GM12873 (cell line): ENCODE measurements around the gene ADGRD1.

Experiments
- TF ChIP-seq, protein P1 (sequence below): IDR thresholded peaks from 2 replicates; pipeline ENCODE4 v1.5.1; 2012; ENCODE audit warnings: low read depth, mild to moderate bottlenecking, moderate library complexity, low read length, control low read depth; ENCODE audit not compliant: insufficient read depth; ENCODE audit errors: missing control alignments

Gene ADGRD1

DNA sequence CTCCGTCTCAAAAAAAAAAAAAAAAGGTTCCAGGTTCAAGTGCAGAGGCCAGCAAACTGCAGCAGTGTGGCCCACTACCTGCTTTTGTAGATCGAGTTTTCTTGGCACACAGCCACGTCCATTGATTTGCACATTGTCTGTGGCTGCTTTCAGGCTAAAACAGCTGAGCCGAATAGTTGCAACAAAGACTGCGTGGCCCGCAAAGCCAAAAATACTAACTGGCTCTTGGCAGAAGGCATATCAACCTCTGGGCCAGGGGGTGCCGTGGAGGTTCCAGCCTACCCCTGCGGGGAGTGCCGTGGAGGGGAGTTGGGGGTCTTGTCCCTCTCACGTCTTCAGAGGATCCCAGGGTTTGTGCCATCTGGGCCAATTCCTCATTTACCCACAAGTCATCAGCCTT lies 170.1 kb downstream of the ADGRD1 start:
- TF ChIP-seq, protein P1, sequence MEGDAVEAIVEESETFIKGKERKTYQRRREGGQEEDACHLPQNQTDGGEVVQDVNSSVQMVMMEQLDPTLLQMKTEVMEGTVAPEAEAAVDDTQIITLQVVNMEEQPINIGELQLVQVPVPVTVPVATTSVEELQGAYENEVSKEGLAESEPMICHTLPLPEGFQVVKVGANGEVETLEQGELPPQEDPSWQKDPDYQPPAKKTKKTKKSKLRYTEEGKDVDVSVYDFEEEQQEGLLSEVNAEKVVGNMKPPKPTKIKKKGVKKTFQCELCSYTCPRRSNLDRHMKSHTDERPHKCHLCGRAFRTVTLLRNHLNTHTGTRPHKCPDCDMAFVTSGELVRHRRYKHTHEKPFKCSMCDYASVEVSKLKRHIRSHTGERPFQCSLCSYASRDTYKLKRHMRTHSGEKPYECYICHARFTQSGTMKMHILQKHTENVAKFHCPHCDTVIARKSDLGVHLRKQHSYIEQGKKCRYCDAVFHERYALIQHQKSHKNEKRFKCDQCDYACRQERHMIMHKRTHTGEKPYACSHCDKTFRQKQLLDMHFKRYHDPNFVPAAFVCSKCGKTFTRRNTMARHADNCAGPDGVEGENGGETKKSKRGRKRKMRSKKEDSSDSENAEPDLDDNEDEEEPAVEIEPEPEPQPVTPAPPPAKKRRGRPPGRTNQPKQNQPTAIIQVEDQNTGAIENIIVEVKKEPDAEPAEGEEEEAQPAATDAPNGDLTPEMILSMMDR = no peak

DNA sequence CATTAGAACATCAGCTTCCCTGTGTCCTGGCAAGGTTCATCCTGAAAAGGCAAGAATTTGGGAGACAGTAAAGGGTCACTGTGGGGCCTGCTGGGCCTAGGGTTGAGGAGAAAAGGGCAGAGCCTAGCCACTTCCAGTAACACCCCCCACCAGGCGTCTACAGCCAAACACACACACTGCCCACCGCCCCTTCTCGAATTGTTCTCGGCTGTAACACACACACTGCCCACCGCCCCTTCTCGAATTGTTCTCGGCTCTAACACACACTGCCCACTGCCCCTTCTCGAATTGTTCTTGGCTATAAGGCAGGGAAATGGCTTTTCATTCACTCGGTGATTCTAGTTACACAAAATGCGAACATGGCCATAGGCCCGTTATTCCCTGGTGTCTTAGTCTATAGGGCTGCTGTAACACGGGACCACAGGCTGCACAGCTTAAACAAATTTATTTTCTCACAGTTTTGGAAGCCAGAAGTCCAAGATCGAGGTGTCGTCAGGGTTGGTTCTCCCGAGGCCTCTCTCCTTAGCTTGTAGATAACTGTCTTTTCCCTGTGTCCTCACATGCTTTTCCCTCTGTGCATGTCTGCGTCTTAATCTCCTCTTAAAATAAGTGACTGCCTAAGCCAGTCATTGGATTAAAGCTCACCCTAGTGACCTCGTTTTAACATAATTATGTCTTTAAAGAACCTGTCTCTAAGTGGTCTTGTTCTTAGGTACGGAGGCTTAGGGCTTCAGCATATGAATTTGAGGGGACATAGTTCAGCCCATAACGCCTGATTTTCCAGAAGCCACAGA lies 171.0 kb downstream of the ADGRD1 start:
- TF ChIP-seq, protein P1 = no peak

DNA sequence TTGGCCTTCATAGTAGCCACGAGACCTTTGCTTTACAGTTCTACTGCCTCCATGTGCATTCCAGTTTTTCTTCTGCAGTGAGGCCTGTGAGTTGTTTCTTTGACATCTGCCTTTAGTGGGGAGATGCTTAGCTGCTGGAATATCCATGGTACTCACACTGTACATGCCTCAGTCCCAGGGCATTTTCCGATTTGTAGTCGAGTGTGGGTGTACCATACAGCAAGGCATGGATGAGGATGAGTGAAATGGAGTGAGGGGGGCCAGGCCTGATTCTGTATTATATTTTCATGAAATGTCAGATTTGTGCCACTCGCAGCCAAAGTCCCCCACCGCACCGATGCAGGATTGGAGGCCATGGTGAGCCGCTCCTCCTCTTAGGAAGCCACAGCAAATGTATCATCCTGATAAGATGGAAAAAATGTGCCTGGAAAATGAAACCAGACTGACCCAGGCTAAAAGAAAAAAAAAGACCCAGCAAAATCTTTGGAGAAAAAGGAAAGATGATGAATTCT lies 173.0 kb downstream of the ADGRD1 start:
- TF ChIP-seq, protein P1 = no peak

DNA sequence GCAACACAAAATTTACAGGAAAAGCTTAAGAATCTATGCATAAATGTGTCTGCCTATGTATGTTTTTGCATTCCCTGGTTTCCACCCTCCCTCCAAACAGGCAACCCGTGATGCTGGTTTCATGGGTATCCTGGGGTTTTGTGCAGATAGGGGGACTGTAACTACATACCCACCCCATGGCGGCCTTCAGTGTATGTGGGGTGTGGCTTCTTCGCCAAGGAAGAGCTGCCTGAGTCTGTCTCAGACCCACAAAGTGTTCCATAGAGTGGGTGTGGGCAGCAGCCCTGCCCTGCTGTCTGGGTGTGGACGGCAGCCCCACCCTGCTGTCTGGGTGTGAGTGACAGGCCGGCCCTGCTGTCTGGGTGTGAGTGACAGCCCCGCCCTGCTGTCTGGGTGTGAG lies 174.8 kb downstream of the ADGRD1 start:
- TF ChIP-seq, protein P1 = no peak

DNA sequence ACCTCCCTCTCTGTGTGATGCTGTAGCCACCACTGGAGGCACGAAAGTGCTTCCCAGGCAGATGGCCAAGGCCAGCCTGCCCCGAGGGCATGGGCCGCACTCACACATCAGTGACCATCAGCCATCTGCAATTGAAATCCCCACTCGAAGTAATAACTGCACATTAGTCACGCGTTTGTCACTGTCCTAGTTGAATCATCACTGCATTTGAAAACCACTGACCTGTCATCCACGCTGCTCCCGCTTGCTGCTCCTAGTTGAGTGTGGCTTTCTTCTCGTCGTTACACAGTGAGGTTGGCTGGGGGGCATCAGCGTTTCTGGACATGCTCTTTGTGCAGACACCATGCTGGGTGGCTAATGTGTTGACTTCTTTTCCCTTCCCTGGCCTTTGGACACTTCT lies 176.1 kb downstream of the ADGRD1 start:
- TF ChIP-seq, protein P1 = no peak

DNA sequence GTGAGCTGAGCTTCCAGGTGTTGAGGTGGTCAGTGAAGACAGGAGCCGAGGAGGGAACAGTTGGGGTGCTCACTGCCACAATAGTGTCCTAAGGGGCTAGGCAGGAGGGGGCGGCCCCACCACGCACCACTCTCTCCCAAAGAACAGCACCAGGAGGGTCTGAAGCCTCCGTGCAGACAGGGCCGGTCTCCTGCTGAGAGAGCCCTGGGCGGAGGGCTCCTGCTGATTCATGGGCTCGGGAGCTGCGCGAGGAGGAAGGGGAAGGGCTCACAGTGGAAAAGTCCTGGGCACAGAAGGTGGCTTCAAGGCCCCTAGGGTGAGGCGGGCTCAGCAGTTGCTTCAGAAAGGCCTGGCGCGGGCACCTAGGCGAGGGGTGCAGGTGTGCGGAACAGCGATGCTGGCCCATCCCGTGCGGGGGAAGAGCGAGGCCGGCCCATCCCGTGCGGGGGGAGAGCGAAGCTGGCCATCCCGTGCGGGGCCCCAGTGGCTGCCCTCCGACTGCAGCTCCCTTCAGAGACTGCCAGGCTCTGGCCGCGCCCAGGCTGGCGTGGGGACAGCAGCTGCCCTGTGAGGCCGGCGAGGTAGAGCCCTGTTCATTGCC lies 176.7 kb downstream of the ADGRD1 start:
- TF ChIP-seq, protein P1 = no peak

DNA sequence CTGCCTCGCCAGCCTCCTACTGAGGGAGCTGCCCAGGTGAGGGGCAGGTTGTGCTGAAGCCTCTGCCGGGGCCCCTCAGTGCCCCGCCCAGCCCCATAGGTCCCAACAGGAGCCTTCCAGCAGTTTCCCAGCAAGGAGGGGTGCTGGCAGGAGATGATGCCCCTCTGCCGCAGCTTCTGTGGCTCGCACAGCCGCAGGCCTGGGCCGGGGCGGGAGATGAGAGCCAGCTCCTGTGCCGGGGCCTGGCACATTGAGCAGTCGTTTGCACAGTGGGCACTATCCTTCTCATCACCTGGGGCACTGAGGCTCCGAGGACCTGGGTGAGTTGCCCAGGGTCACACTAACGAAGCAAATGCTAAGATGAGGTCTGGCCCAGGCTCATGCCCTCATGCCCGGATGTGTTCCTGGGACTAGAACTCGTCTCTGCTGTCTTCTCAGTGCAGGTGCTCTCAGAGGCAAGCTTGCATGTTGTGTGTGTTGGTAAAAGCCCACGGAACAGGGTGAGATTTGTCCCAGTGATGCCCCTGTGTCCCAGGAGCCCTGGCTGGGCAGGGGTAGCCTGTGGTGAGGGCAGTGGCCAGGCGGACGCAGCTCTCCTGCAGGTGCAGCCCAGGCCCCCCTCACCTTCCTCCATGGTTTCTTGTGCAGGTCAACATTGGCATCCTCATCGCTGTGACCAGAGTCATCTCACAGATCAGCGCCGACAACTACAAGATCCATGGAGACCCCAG lies 177.5 kb downstream of the ADGRD1 start:
- TF ChIP-seq, protein P1 = no peak
